Measurements from ENCODE around the gene TNFAIP8L3.

DNA sequence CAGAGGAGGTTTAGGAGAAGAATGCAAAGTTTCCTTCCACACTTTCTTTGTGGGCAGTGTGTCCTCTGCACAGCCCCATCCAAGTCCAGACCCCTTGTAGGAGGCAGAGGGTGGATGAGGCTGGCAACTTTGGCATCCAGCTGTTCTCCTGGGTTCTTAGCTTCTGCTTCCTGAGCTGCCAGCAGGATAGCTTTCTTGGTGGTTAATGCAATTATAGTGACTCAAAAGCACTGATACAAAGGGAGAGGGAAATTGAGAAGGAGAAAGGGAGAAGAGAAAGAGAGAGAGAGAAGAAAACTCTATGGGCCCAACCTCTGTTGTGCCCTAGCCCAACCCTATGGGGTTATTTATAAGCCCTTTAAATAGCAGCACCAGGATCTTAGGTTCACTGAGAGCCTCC, 4.5 kb upstream of the TNFAIP8L3 start:
- TF ChIP-seq, protein P1, sequence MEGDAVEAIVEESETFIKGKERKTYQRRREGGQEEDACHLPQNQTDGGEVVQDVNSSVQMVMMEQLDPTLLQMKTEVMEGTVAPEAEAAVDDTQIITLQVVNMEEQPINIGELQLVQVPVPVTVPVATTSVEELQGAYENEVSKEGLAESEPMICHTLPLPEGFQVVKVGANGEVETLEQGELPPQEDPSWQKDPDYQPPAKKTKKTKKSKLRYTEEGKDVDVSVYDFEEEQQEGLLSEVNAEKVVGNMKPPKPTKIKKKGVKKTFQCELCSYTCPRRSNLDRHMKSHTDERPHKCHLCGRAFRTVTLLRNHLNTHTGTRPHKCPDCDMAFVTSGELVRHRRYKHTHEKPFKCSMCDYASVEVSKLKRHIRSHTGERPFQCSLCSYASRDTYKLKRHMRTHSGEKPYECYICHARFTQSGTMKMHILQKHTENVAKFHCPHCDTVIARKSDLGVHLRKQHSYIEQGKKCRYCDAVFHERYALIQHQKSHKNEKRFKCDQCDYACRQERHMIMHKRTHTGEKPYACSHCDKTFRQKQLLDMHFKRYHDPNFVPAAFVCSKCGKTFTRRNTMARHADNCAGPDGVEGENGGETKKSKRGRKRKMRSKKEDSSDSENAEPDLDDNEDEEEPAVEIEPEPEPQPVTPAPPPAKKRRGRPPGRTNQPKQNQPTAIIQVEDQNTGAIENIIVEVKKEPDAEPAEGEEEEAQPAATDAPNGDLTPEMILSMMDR (IDR thresholded peaks at IDR 0.05): no peak
- TF ChIP-seq POLR2A (IDR thresholded peaks at IDR 0.05): no peak
